H1 (cell line): ENCODE data around the gene ORMDL3. TPM values are rescaled to one million over a fixed set of nuclear protein-coding genes. Genes with fewer than 3 reads are reported as not detected.

ENCODE experiments used
- CTCF ChIA-PET: fragments of 300-600 bp; sonication (Branson Sonifier 250); formaldehyde crosslinking; loops from one replicate; lab custom pipeline; 2021; ENCODE audit not compliant: partially characterized antibody; lab: Charles Lee
- POLR2A ChIA-PET: fragments of 300-600 bp; sonication (Branson Sonifier 250); formaldehyde crosslinking; loops from one replicate; lab custom pipeline; 2021; ENCODE audit warnings: inconsistent platforms; ENCODE audit not compliant: partially characterized antibody; lab: Charles Lee
- DNase-seq, 2 experiments: peaks; one replicate each; pipeline versions ENCODE4 v3.0.0 to v3.0.0-alpha.2; 2010 to 2022; ENCODE audit warnings: low spot score in 2 of 2, low read depth in 1 of 2, mixed read lengths in 1 of 2
- FAIRE-seq: peaks from 2 replicates; lab custom pipeline; 2011; peaks lifted over from hg19 to GRCh38; lab: Jason Lieb, UNC
- H2AFZ ChIP-seq: 2 replicates; pipeline ENCODE4 v1.8.1; 2012; ENCODE audit warnings: low read length, inconsistent platforms
- H2AK5ac ChIP-seq: 2 replicates; pipeline ENCODE4 v1.6.1; 2013; ENCODE audit warnings: low read depth, low read length
- H2BK120ac ChIP-seq: replicated peaks from 2 replicates; pipeline ENCODE3; 2013; ENCODE audit warnings: low read depth, low read length, inconsistent platforms
- H2BK12ac ChIP-seq: 2 replicates; pipeline ENCODE4 v1.6.1; 2013; ENCODE audit warnings: low read depth, low read length
- H2BK15ac ChIP-seq: 2 replicates; pipeline ENCODE4 v1.6.1; 2013; ENCODE audit warnings: low read length
- H2BK20ac ChIP-seq: 2 replicates; pipeline ENCODE4 v1.6.1; 2013; ENCODE audit warnings: low read length
- H2BK5ac ChIP-seq: 2 replicates; pipeline ENCODE4 v1.6.1; 2013; ENCODE audit warnings: low read depth, low read length
- H3K14ac ChIP-seq: 2 replicates; pipeline ENCODE4 v1.6.1; 2013; ENCODE audit warnings: inconsistent platforms; ENCODE audit not compliant: insufficient read length
- H3K18ac ChIP-seq: 2 replicates; pipeline ENCODE4 v1.6.1; 2013; ENCODE audit warnings: low read length; ENCODE audit errors: extremely low read depth
- H3K23ac ChIP-seq: 2 replicates; pipeline ENCODE4 v1.6.1; 2013; ENCODE audit warnings: inconsistent platforms; ENCODE audit not compliant: insufficient read length
- H3K23me2 ChIP-seq: 2 replicates; pipeline ENCODE4 v1.6.1; 2013; ENCODE audit warnings: low read depth, low read length
- H3K27ac ChIP-seq: 2 replicates; pipeline ENCODE4 v1.6.1; 2011; ENCODE audit warnings: low read depth, low read length, inconsistent platforms
- H3K27me3 ChIP-seq, 4 experiments: replicated peaks in 1 of 4; 1 replicate in 1 of 4; 2 replicates in 3 of 4; pipeline versions ENCODE4 v1.6.1 to v1.8.1; 2011 to 2013; ENCODE audit warnings: low read length in 3 of 4, mild to moderate bottlenecking in 3 of 4, inconsistent platforms in 2 of 4, mixed read lengths in 2 of 4, moderate library complexity in 1 of 4; ENCODE audit not compliant: control insufficient read depth in 3 of 4, insufficient read depth in 3 of 4; ENCODE audit errors: extremely low read depth in 1 of 4
- H3K36me3 ChIP-seq, 4 experiments: 2 replicates each; pipeline versions ENCODE4 v1.6.1 to v1.8.1; 2011 to 2013; ENCODE audit warnings: mild to moderate bottlenecking in 4 of 4, low read length in 3 of 4, moderate library complexity in 2 of 4, control low read depth in 1 of 4, inconsistent platforms in 1 of 4; ENCODE audit not compliant: insufficient read depth in 4 of 4, control insufficient read depth in 2 of 4
- H3K4ac ChIP-seq: replicated peaks from 2 replicates; pipeline ENCODE3; 2013; ENCODE audit warnings: low read length, low read depth, mixed read lengths, inconsistent platforms; ENCODE audit not compliant: insufficient read length
- H3K4me1 ChIP-seq, 4 experiments: replicated peaks in 1 of 4; 1 replicate in 1 of 4; 2 replicates in 3 of 4; pipeline versions ENCODE4 v1.6.1 to v1.8.1; 2011 to 2013; ENCODE audit warnings: low read length in 3 of 4, inconsistent platforms in 2 of 4, mixed read lengths in 1 of 4; ENCODE audit not compliant: insufficient read depth in 4 of 4, control insufficient read depth in 3 of 4
- H3K4me2 ChIP-seq, 2 experiments: 2 replicates each; pipeline versions ENCODE4 v1.6.1 to v1.8.1; 2011 to 2013; ENCODE audit warnings: low read depth in 2 of 2, low read length in 2 of 2, control low read depth in 1 of 2, inconsistent platforms in 1 of 2, mild to moderate bottlenecking in 1 of 2; ENCODE audit not compliant: insufficient read depth in 1 of 2
- H3K4me3 ChIP-seq, 4 experiments: fragments of 200-600, 300-600 bp in 1 of 4; sonication (generic), shearing (Covaris generic), sonication (Bioruptor Twin) in 1 of 4; 2 replicates each; pipeline versions ENCODE4 v1.5.1 to v1.8.1; 2011 to 2016; ENCODE audit warnings: low read length in 4 of 4, low read depth in 3 of 4, control low read depth in 2 of 4, inconsistent platforms in 2 of 4, mild to moderate bottlenecking in 2 of 4, mixed read lengths in 1 of 4, moderate library complexity in 1 of 4; ENCODE audit not compliant: insufficient read depth in 2 of 4; ENCODE audit errors: extremely low read depth in 1 of 4
- H3K56ac ChIP-seq: replicated peaks from 2 replicates; pipeline ENCODE3; 2013; ENCODE audit warnings: low read depth, mild to moderate bottlenecking, mixed read lengths, low read length, inconsistent platforms; ENCODE audit not compliant: insufficient read length
- H3K79me1 ChIP-seq: 2 replicates; pipeline ENCODE4 v1.6.1; 2013; ENCODE audit warnings: low read depth, low read length, control low read depth
- H3K79me2 ChIP-seq, 2 experiments: 2 replicates each; pipeline versions ENCODE4 v1.6.1 to v1.8.1; 2012 to 2013; ENCODE audit warnings: low read length in 2 of 2, mild to moderate bottlenecking in 2 of 2, inconsistent platforms in 1 of 2; ENCODE audit not compliant: insufficient read depth in 2 of 2, control insufficient read depth in 1 of 2
- H3K9ac ChIP-seq, 4 experiments: replicated peaks in 1 of 4; 1 replicate in 1 of 4; 2 replicates in 3 of 4; pipeline versions ENCODE4 v1.6.1 to v1.8.1; 2011 to 2013; ENCODE audit warnings: low read depth in 3 of 4, low read length in 3 of 4, control low read depth in 2 of 4, mild to moderate bottlenecking in 2 of 4, moderate library complexity in 2 of 4, inconsistent platforms in 1 of 4; ENCODE audit errors: extremely low read depth in 1 of 4
- H3K9me3 ChIP-seq, 2 experiments: 2 replicates each; pipeline versions ENCODE4 v1.6.1 to v1.8.1; 2012 to 2013; ENCODE audit warnings: mild to moderate bottlenecking in 2 of 2, moderate library complexity in 2 of 2, control low read depth in 1 of 2, inconsistent platforms in 1 of 2, low read depth in 1 of 2, low read length in 1 of 2, mixed read lengths in 1 of 2; ENCODE audit not compliant: insufficient read depth in 2 of 2
- H4K20me1 ChIP-seq, 2 experiments: replicated peaks in 1 of 2; 2 replicates each; pipeline versions ENCODE3 to v1.8.1; 2011 to 2013; ENCODE audit warnings: inconsistent platforms in 2 of 2, low read length in 2 of 2, mild to moderate bottlenecking in 1 of 2; ENCODE audit not compliant: insufficient read depth in 2 of 2, control insufficient read depth in 1 of 2
- H4K5ac ChIP-seq: 2 replicates; pipeline ENCODE4 v1.6.1; 2013; ENCODE audit warnings: low read length, low read depth, mixed read lengths, inconsistent platforms; ENCODE audit not compliant: insufficient read length
- H4K8ac ChIP-seq: 2 replicates; pipeline ENCODE4 v1.8.0; 2013; ENCODE audit warnings: mild to moderate bottlenecking, moderate library complexity, low read length, inconsistent platforms; ENCODE audit not compliant: insufficient read depth; ENCODE audit errors: extremely low read depth
- H4K91ac ChIP-seq: replicated peaks from 2 replicates; pipeline ENCODE3; 2013; ENCODE audit warnings: low read length, mixed read lengths, inconsistent platforms; ENCODE audit not compliant: insufficient read length
- BACH1 ChIP-seq: IDR thresholded peaks from 2 replicates; pipeline ENCODE4 v1.6.1; 2012; ENCODE audit warnings: low read length, improper control_type of control experiment
- BCL11A ChIP-seq, 2 experiments: IDR thresholded peaks; one replicate each; pipeline ENCODE4 v1.6.1; 2011; ENCODE audit warnings: low read depth in 2 of 2, low read length in 2 of 2, mild to moderate bottlenecking in 2 of 2
- KDM1A ChIP-seq: fragments of 200-600, 300-600 bp; sonication (generic); IDR thresholded peaks from 2 replicates; pipeline ENCODE4 v1.7.1; 2016; ENCODE audit warnings: mild to moderate bottlenecking, low read length, borderline replicate concordance
- RFX5 ChIP-seq: IDR thresholded peaks from 2 replicates; pipeline ENCODE4 v1.6.1; 2011; ENCODE audit warnings: low read depth, low read length, improper control_type of control experiment, borderline replicate concordance
- WGBS, 2 experiments: shearing (Covaris generic) in 1 of 2; methylation state at CpG; one replicate each; pipeline versions ENCODE4 v1.1.6 to v1.1.7; 2013 to 2015; ENCODE audit warnings: low lambda C conversion rate in 2 of 2, mixed read lengths in 2 of 2, inconsistent platforms in 1 of 2, low coverage in 1 of 2, missing lambda C conversion rate in 1 of 2; ENCODE audit not compliant: insufficient replicate concordance in 2 of 2, insufficient coverage in 1 of 2, insufficient read length in 1 of 2; ENCODE audit errors: extremely low coverage in 1 of 2, missing lambda C conversion rate in 1 of 2; 5-methylcytosine and 5-hydroxymethylcytosine counted together
- polyA plus RNA-seq, 7 experiments: library from polyadenylated mRNA; depleted of rRNA in 3 of 7; stranded (reverse) in 5 of 7; unstranded in 2 of 7; fragments of >200 nt in 5 of 7; fragments of 200-250 nt in 2 of 7; gene quantifications; 1 replicate in 5 of 7; 2 replicates in 1 of 7; 4 replicates in 1 of 7; pipeline versions ENCODE4 v1.2.1 to v1.2.3, GENCODE V29; 2011 to 2013; ENCODE audit warnings: missing spikeins in 2 of 7, mixed read lengths in 2 of 7
- total RNA-seq: library from RNA; stranded (reverse); fragmentation: NEBNext Ultra II Directional; extraction: Animal tissue kit (Norgen Biotek cat#: 25700); gene quantifications from 2 replicates; pipeline ENCODE4 v1.2.1, GENCODE V29; 2021

Gene ORMDL3
- total and polyA plus RNA-seq, 2 of the 8 experiments (the other 6 are each of a cell fraction or from before 2014, with no cell fraction given): 50.4 to 108 TPM

DNA sequence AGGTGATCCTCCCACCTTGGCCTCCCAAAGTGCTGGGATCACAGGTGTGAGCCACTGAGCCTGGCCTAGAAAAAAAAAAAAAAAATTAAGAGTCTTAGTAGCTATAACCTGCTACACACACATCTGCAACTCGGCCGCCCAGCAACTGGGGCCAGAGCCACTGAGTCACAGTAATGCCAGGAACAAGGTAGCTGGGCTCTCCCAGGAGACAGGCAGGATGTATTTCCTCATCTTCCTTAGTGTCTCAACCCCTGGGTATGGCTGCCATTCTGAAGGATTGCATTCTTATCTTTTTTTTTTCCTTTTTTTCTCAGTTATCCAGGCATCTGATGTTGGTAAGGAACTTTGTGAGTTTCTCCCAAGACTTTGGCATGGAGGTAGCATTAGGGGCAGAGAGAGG is 46.1 kb upstream of the ORMDL3 start:
- H3K27me3 ChIP-seq: peaks cover 0 to 3% (median 1%) of the 10 kb centered on the region in 4 experiments; a peak in 2 of 7 replicates
- 93% methylated on average over 2 of the region's 2 CpGs; no CpG with 5 or more reads in 1 of the 2 experiments for WGBS, 2 experiments
- H3K4me2 ChIP-seq: no peak overlapping the region

More for the DNA sequence above, 46.1 kb upstream of the ORMDL3 start:
- TF ChIP-seq KDM1A (no peak), BCL11A (IDR thresholded peaks at IDR 0.05; ENCODE audit: low read depth in 2 of 2, low read length in 2 of 2) (no peak), BACH1 (no peak), RFX5 (no peak)
- no peak overlapping the region for H4K5ac ChIP-seq
- no peak overlapping the region for H4K91ac ChIP-seq
- H3K36me3 ChIP-seq: no peaks in the 10 kb centered on the region
- no peak for DNase-seq
- no peaks in the 10 kb centered on the region for H3K79me2 ChIP-seq
- no peak overlapping the region for H2BK5ac ChIP-seq
- H3K4me3 ChIP-seq: no peak overlapping the region
- no peak overlapping the region for H3K14ac ChIP-seq
- no peak overlapping the region for H2AFZ ChIP-seq
- no peak overlapping the region for H3K18ac ChIP-seq
- no peaks in the 10 kb centered on the region for H3K23me2 ChIP-seq
- H2AK5ac ChIP-seq: no peak overlapping the region
- no peaks in the 10 kb centered on the region for H4K20me1 ChIP-seq
- no peak for FAIRE-seq
- no peak overlapping the region for H2BK15ac ChIP-seq
- H2BK20ac ChIP-seq: no peak overlapping the region
- H3K56ac ChIP-seq: no peak overlapping the region
- no peak overlapping the region for H2BK120ac ChIP-seq
- H3K9me3 ChIP-seq: no peaks in the 10 kb centered on the region
- H3K4ac ChIP-seq: no peak overlapping the region
- H3K23ac ChIP-seq: no peak overlapping the region
- no peaks in the 10 kb centered on the region for H3K79me1 ChIP-seq
- H4K8ac ChIP-seq: no peak overlapping the region
- H3K9ac ChIP-seq: no peak overlapping the region
- no peak overlapping the region for H2BK12ac ChIP-seq
- no peak overlapping the region for H3K27ac ChIP-seq
- CTCF ChIA-PET: interaction anchor here (0.6 to 11.9 kb wide), 5 partner anchors 10 to 257 kb away, joined by 3 to 96 read pairs (median 3); partner anchors contain the start of gene GSDMA
- POLR2A ChIA-PET: no interaction called here
- no peaks in the 10 kb centered on the region; a peak in 1 of 7 replicates for H3K4me1 ChIP-seq
